Tongue (tissue), 2 donors: Measurements from ENCODE around the gene ZBTB24. TPM values are rescaled to one million over a fixed set of nuclear protein-coding genes. Genes with fewer than 3 reads are reported as not detected.
"Not testable (repeated sequence)": the region's sequence is repeated elsewhere in the genome, so short reads cannot be mapped to it uniquely, and the experiment has no call there.

Experiments used
- DNase-seq: peaks from one replicate; pipeline ENCODE4 v3.0.0-alpha.2; 2015
- total RNA-seq: library from RNA; depleted of rRNA; stranded (reverse); fragments of >200 nt; gene quantifications from one replicate; pipeline ENCODE4 v1.2.3, GENCODE V29; 2014

ZBTB24 gene
- total RNA-seq = 11.2 TPM

DNA sequence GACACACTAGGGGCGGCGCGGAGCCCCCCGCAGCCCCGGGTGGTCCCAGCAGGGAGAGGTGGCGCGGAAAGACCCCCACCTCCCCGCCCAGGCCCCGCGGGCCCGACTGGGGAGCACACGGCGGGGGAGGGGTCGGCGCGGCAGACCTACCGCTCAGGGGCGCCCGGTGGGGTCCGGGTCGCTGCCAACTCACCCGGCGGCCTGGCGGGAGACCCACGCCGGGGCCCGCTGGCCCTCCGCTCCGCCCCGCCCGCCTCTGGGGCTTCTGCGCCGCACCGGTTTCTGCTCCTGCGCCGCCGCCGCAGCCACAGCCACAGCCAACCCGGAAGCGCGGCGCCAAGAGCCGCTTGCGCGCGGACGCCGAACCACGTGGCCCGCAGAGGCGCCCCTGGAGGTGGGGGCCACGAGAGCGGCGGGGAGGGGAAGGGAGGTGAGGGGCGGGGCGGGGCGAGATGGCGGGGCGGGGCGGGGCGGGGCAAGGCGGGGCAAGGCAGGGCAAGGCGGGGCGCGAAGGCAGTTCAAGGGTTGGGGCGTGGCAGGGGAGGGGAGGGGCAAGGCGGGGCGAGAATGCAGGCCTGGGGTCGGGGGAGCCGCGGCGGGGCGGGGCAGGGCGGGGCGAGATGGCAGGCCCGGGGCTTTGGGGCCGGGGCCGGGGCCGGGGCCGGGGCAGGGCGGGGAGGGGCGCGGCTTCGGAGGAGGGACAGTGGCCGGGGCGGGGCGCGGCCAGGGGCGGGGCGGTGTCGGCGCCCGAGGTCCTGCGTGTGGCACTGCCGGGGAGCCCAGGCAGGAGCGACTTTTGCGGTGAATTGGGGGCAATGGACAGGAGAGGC lies at the start of gene ZBTB24:
ZBTB24 (minus strand) TSS at position 315 of the 830 bp plus-strand sequence. CDS start 1,193 bp downstream, outside the sequence.
- DNase-seq = peak; percentile 93

DNA sequence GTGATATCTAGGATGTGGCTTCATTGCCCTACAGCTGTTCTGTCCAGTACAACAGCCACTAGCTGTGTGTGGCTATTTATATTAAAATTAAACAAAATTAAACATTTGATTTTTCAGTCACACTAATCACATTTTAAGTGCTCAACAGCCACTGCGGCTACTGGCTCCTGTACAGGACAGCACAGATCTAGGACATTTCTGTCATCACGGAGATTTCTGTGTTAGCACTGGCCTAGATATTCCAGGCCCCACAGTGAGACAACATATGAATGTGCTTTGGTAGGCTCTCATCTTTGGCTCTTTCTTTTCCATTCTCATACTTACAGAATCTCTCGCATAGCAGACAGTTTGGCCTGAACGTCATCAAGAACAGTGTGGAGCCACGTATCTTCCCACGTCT lies 48.4 kb upstream of the ZBTB24 start:
- no peak for DNase-seq

DNA sequence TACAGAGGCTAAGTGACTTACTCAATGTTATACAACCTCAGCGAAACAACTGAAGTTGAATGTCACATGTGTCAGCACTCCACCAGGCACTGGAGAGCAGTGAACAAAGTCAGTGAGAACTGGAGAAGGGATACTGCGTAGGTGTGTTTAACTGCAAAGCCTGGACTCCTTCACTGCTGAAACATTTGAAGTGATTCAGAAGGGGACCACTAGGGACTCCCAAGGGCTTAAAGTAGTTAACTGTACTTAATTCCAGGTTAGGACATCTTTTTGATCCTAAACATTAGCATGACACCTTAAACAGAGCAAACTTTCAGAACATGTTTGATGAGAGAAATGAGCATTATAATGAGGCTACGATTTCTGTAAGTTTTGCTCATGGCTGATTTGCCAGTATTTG lies 45.0 kb upstream of the ZBTB24 start:
- no peak for DNase-seq

DNA sequence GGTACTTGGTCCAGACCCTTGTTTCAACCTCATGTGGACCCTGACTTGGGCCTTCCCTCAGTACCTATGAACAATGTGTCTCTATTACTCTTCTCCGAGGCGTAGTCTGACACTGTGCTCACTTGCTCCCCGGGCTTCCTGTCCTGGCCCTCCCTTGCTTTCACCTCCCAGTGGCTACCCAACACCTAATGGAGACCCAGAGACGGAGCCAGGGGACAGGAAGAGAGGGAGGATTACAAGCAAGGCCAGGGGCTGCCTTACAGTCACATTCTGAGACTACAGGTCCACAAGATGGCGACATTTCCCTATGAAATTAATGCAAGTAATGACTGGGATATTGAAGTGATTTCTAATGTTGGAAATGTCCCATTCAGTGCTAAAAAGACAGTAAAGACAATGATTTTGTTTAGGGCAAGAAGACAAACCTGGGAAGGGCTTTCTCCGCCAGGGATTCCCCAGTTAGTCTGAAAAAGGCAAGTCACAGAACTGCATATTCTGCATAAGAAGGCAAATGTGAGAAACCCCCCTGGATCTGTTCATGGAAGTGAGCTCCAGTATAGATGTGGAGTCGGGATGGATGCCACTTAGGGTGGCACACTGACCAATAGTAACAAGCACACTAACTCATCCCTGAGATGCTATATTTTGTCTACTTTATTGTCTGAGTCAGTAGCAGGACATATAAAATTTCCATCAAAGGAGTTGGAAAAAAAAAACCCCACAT lies 44.0 kb upstream of the ZBTB24 start:
- DNase-seq = peak; percentile 81

DNA sequence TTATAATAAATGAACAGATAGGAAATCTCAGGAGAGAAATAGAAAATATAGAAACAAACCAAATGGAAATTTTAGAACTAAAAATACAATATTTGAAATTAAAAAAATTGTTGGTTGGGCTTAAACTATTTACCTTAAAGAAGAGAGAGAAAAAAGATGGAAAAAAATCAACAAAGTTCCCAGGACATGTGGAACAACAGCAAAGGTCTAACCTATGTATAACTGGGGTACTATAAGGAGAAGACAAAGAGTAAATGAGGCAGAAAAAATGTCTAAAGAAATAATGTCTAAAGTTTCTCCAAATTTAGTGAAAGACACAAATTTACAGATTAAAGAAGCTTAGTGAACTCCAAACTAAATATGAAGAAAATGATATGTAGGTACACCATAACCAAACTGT lies 41.1 kb upstream of the ZBTB24 start:
- no peak for DNase-seq

DNA sequence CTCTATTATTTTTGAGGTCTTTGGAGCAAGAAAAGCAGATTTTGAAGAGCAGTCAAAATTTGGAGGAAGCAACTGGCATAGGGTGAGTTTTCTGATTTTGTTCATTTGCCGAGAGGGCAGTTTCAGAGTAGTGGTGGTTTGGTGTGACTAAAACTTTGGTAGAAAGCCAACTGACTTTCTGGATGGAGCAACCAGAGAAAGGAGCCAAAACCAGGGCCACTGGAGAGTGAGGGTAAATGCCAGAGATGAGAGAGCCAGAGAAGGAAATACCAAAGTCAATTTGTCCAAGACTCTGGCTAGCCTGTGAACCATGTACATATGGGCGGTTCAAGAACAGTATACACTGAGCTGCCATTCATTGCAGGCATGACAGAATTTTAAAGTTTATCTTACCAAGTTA lies 40.5 kb upstream of the ZBTB24 start:
- DNase-seq = no peak

DNA sequence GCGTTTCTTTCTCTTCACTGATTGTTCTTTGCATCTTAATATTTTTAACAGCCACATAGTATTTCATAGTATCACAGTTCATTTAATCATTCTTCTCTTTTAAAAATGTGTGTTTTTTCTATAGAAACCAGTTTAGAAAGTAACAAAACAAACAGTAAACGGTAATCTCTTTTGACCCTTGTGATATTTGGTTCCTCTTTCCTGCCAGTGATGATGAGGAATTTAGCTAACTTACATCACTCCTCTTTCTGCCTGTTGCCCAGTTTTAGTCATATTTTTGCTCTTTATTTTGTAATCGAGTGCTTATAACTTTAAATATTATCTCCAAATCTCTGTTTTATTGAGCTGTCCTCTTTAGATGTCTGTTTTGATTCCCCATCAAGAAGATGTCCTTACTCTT lies 38.1 kb upstream of the ZBTB24 start:
- DNase-seq = no peak

DNA sequence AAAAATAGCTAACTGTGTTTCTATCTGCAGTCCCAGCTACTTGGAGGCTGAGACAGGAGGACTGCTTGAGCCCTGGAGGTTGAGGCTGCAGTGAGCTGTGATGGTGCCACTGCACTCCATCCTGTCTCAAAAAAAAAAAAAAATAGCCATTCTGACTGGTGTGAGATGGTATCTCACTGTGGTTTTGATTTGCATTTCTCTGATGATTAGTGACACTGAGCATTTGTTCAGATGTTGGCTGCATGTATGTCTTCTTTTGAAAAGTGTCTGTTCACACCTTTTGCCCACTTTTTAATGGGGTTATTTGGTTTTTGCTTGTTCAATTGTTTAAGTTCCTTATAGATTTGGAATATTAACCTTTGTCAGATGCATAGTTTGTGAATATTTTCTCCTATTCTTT lies 36.6 kb upstream of the ZBTB24 start:
- not testable (repeated sequence) for DNase-seq

DNA sequence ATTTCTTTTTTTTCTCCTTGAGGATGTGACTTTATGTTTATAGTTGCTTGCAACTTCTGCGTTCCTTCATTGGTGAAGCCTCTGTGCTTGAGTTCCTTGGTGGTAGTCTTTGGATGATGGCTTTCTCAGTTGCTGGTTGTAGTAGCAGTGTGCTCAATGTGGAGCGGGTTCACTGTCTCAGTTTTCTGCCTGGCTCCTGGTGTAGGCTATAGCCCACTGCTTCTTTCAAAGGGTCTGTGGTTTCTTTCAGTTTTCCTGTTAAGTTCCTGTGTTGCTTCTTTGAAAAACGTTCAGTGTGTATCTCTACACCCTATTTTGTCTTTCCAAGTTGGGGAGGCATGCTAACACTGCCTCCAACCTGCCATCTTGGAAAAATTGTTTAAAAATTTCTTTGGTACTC lies 33.9 kb upstream of the ZBTB24 start:
- no peak for DNase-seq

DNA sequence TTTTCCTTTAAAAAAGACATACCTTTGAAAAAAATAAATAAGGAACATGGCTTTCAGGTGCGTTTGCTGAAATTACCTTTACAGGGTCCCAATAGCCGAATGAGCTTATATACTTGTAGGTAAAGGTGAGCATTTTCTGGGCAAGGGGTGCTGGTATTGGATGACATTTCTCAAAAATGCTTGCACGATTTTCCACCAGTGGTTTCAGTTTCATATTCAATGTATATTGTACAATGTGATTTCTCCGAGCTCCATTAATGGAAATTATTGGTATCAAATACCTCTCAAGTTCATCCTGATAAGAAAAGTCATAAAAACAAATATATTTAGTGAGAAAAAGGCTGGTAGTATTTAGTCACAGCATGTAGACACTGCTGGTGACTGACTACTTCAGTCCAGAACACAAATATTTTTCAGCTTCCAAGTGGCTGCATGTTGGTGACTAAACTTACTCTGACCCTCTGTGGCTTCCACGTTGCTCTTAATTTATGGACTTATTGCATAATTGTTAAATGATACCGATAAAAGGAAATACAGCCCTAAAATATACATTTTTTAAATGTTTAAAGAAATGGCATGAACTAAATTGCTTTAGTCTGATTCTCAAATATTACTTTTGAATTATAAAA lies 32.9 kb upstream of the ZBTB24 start:
- no peak for DNase-seq

DNA sequence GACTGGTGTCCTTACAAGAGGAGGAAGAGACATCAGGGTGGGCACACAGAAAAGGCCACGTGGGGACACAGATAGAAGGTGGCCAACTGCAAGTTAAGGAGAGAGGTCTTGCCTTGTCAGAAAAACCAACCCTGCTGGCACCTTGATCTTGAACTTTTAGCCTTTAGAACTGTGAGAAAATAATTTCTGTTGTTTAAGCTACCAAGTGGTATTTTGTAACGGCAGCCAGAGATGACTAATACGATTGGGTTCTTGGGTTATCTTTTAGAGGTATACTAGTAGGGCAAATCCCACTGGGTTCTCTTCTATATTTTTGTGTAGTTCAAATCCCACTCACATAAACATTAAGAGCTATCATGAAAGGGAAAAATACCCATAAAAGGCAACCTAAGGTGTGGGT lies 31.9 kb upstream of the ZBTB24 start:
- no peak for DNase-seq

DNA sequence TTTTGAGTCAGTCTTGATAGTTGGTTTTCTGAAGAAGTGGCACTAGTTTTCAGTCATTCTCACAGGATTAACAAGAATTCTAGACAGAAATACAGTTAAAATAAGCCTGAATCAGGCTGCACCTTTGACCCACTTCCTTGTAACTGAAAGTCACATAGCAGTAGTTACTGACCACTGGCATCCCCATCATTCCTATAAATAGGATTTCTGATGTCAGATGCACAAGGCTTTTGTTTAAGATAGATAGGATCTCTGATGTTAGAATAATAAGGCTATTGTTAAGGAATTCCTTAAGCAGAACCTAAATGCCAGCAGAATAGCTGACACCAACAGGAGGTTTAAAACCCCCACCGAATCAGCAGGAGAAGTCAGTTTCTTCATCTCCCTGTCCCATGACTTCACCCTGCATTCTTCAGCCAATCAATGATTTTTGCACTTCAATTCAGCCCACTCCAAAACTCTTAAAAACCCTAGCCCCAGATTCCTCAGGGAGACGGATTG lies 30.6 kb upstream of the ZBTB24 start:
- no peak for DNase-seq

DNA sequence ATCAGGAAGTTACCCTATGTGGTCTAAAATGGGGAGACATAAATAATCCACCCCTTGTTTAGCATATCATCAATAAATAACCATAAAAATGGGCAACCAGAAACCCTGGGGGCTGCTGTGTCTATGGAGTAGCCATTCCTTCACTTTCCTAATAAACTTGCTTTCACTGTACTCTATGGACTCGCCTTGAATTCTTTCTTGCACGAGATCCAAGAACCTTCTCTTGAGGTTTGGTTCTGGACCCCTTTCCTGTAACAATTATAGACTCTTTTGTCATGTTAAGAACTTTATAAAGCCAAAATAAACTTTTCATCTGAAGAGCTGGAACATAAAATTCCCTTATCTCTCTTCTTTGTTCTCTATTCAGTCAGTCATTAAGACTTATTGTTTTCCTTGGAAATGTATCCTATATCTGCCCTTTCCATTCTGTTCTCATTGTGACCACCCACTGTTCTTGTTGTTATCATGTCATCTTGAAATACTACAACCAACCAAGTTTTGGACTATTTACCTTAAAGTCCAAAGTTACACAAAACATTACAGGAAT lies 29.3 kb upstream of the ZBTB24 start:
- DNase-seq = no peak

DNA sequence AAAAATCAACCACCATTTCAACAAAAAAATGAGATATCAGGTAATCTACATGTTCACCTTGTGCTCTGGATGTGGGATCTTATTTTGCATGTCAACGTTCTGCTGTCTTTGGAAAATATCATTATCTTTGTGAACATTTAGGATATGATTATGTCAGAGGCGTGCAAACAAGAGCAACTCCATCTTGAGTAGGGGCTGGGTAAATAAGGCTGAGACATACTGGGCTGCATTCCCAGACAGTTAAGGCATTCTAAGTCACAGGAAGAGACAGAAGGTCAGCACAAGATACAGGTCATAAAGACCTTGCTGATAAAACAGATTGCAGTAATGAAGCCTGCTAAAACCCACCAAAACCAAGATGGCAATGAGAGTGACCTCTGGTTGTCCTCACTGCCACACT lies 28.8 kb upstream of the ZBTB24 start:
- no peak for DNase-seq

DNA sequence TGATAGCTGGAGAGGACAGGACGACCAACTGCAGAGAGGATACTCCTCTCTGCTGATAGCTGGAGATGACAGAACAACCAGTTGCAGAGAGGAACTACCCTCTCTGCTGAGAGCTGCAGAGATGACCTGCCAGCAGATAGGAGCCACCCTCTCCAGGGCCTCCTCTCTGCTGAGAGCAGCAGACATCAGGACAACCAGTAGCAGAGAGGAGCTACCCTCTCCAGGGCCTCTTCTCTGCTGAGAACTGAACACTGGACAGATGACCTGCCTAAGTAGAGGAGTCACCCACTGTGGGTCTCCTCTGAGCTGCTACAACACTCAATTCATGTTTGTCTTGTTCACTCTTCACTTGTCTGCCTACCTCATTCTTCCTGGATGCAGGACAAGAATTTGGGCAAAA lies 27.3 kb upstream of the ZBTB24 start:
- DNase-seq = no peak

DNA sequence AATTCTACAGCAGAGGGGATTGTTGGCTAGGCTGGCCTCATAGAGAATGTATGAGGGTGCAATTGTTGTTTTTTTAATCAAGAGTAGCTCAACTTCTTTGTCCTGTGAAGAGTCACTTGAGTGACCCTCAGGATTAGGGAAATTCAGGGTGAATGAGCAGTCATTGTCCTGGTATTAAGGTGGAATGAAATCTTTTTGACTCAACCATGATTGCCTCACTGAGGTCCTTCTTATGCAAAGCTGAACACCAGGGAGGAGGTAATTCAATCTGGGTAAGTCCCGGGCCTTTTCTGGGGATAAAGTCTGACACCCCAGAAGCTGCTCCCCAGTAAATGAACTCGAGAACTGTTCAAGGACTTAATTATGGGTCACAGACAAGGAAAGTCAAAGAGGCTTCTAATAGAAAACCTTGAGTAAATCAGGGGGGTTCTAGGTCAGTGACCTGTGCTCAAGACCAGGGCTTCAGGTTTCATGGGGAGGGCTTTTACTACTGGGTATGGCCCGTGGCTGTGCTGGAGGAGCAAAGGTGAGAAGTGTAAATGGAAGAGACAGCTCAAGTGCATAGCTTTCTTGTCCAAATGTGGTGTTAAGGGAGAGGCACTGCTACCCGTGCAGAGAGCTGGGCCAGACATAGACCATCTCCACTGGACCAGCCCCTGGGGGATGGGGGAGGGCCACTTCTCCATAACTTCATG lies 25.3 kb upstream of the ZBTB24 start:
- no peak for DNase-seq

DNA sequence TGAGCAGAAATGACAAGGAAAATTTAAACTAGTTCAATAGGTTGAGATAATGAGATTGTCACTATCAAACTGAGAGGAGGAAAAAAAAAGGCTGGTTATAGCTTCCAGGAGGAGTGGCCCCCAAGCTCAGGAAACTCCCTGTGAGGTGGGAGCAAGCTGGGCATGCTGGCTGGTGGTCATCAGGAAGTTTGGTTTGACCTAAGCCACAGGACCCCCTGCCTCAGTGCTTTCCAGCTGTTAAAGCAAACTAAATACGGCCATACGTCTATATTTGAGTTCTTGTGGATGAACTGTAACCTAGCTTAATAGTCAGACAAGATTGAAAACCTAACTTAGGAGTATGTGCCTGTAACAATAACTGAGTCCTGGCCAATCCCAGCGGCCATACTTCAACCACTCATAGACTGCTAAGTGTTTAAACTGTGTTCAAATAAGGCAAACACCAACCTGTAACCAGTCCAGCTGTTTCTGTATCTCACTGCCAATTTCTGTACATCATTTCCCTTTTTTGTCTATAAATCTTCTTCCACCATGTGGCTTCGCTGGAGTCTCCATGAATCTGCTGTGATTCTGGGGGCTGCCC lies 24.6 kb upstream of the ZBTB24 start:
- no peak for DNase-seq

DNA sequence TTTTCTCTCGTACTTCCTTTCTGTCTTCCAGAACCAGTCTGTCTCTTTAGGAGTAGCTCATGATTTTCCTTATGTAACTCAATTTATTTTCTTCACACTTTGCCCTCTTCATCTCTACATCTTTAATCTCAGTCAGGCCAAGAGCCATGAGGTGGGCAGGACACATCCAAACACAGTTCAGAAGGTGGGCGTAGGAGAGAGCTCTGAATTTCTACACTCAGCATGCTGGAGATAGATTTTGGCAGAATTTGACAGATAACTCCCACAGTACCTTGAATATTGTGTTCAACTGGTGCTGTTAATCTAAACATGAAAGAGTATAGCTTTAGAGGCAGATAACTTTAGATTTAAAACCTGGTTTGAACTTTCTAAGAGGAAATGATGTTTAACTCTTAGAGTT lies 23.8 kb upstream of the ZBTB24 start:
- DNase-seq = no peak

DNA sequence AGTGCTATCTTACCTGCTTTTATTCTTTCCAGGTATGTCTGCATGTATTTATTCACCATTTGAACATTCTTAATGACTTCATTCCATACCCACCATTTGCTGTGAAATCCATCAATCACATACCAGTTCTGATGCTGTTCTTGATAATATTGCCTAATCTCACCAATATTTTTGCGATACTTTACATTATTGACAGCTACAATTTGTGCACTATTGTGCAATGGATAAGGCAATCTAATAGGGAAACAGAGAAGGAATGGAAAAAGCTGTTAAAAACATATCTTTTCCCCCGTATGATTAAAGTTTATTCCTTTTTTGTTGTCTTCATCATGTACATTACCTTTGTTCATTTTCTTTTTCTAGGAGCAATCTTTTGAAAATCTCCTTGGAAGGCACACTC lies 23.3 kb upstream of the ZBTB24 start:
- no peak for DNase-seq

DNA sequence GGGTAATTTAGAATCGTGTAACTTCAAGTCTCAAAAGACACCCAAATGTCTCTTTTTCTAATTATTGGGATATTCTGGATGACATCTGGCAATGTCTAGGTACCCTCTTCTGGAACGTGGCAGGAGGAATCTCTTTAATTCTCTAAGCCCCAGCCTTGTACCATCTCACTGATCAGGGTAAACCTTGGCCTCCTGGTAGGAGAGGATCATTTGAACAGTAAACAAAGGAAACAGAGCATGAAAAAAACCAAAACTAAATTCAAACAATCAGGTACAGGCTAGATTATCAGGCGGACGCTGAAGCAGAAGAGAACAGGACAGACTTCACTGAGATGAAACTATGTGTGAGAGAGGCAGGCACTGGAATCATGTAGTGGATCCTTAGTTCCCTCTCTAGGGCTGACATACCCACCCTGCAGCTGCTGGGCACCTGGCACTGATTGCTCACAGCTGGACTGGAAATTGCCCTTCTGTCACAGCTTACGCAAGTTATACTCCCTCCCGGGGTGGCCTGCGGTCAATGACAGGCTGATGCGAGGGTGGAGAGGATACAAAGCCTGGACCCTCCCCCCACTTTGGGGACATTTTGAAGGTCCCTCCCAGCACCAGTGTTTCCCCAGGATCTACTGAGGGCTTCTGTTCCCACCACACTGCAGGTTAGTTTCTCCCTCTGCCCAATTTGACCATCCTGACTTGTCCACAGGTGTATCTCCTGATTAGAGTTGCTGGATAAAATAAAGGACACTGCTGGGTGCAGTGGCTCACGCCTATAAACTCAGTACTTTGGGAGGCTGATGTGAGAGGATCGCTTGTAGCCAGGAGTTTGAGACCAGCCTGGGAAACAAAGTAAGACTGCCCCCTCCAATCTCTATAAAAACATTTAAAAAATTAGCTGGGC lies 20.6 kb upstream of the ZBTB24 start:
- DNase-seq = peak; percentile 91

DNA sequence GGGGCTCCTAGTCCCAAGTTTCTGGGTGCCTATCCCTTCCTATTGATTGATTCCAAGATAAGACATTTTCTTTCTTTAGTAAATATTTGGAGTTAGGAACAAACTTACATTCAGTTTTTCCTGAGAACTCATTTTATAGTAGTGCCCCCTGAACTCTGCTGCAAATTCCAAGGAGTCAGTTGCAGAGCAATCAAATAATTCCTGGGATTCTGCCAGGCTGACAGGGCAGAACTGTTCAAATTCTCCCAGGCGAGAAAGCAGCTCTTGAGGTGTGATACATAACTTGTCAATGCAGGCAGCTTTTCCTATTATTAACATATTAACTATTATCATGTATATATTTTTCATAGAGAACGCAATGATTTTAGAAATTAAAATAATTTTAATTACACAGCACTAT lies 15.9 kb upstream of the ZBTB24 start:
- no peak for DNase-seq
